Activated B cell treated with CpG ODN at 0.5 μM for 24 hours (primary cell): ENCODE measurements around the gene MYH9. TPM values are rescaled to one million over a fixed set of nuclear protein-coding genes. Genes with fewer than 3 reads are reported as not detected.

Experiments
- ATAC-seq: fragments of 200-7000 bp; cut with Tn5 transposase; one replicate; pipeline ENCODE4 v1.10.0; 2021; ENCODE audit warnings: low read depth, mild to moderate bottlenecking, moderate library complexity
- CTCF ChIA-PET: fragments of 350-600 bp; sonication (Branson Sonifier 250); formaldehyde crosslinking; loops from one replicate; lab custom pipeline; 2021; ENCODE audit warnings: antibody characterized with exemption; lab: Charles Lee
- POLR2A ChIA-PET: fragments of 350-600 bp; sonication (Branson Sonifier 250); formaldehyde crosslinking; loops from one replicate; lab custom pipeline; 2021; ENCODE audit warnings: antibody characterized with exemption; lab: Charles Lee
- DNase-seq: peaks from one replicate; pipeline ENCODE4 v3.0.0; 2022
- H3K27ac Mint-ChIP-seq: one replicate; pipeline ENCODE4 v1.8.0; 2020; ENCODE audit warnings: mixed read lengths
- H3K27me3 Mint-ChIP-seq: one replicate; pipeline ENCODE4 v1.8.0; 2021; ENCODE audit warnings: mixed read lengths
- H3K36me3 Mint-ChIP-seq: one replicate; pipeline ENCODE4 v1.8.0; 2021; ENCODE audit warnings: low read depth, mixed read lengths
- H3K4me1 Mint-ChIP-seq: one replicate; pipeline ENCODE4 v1.8.0; 2021; ENCODE audit warnings: mixed read lengths
- H3K4me3 Mint-ChIP-seq: one replicate; pipeline ENCODE4 v1.8.0; 2020; ENCODE audit warnings: mild to moderate bottlenecking, mixed read lengths
- H3K9me3 Mint-ChIP-seq: one replicate; pipeline ENCODE4 v1.8.0; 2020; ENCODE audit warnings: mixed read lengths
- intact Hi-C: fragments of 100-400 bp; cut with micrococcal nuclease; formaldehyde crosslinking; loops from one replicate; pipeline ENCODE4 v1.15.1; 2024
- total RNA-seq: library from RNA; stranded (reverse); gene quantifications from 2 replicates; pipeline ENCODE4 v1.2.3, GENCODE V29; 2022
- TF ChIP-seq, protein P1 (sequence below): fragments of 200-600 bp; IDR thresholded peaks from one replicate; pipeline ENCODE4 v1.8.0; 2022; ENCODE audit warnings: antibody characterized with exemption, mild to moderate bottlenecking

Gene MYH9
- total RNA-seq, 1 donor from 2014 or later: 714 TPM

DNA sequence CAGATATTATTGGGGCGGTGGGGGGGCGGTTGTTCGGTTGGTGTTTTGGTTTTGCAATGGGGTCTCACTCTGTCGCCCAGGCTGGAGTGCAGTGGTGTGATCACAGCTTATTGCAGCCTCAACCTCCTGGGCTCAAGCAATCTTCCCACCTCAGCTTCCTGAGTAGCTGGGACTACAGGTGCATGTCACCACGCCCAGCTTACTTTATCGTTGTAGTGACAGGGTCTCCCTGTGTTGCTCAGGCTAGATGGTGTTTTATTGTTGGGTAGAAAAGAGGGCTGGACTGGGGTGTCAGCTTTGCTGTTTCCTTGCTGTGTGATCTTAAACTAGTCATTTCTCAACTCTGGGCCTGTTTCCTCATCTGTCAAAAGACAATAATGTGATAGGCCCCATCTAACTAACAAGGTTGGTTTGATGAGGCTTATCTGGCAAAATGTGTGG, 17.5 kb upstream of the MYH9 start:
- intact Hi-C loops: loop anchor here (1.0 kb wide), 3 partner anchors 17 to 65 kb away; no protein-coding TSS in a partner anchor

DNA sequence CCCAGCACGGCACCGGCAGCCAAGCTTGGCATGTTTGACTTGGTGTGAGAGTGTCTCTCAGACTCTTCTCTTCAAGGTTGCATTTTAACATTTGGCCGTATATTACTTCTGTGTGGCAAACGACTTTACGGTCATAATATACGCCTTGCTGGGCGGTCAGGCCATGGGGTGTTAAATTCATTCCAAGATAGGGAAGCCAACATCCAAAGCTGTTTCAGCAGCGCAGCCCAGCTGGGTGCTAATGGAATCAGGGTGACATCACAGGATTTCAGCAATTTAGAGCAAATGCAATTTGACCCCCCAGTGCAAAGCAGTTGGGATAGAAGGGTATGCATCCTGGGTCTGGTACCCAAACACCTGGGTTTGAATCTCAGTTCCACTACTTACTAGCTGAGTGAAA, 16.7 kb upstream of the MYH9 start:
- POLR2A ChIA-PET: interaction anchor here (0.6 to 2.7 kb wide), 7 partner anchors 10 to 68 kb away, joined by 3 to 27 read pairs (median 4); partner anchors contain the start of gene MYH9
- no peaks in the 10 kb centered on the region for H3K9me3 Mint-ChIP-seq
- H3K4me1 Mint-ChIP-seq: peaks cover 59% of the 10 kb centered on the region
- H3K4me3 Mint-ChIP-seq: no peak overlapping the region
- H3K27ac Mint-ChIP-seq: peak overlapping the region; percentile 92
- CTCF ChIA-PET: interaction anchor here (1.4 to 2.9 kb wide), 3 partner anchors 31 to 103 kb away, joined by 3 to 14 read pairs (median 3); no protein-coding TSS in a partner anchor
- no peaks in the 10 kb centered on the region for H3K36me3 Mint-ChIP-seq
- DNase-seq: no peak
- intact Hi-C loops: no loop called here
- no peaks in the 10 kb centered on the region for H3K27me3 Mint-ChIP-seq
- ATAC-seq: no peak
- TF ChIP-seq, protein P1, sequence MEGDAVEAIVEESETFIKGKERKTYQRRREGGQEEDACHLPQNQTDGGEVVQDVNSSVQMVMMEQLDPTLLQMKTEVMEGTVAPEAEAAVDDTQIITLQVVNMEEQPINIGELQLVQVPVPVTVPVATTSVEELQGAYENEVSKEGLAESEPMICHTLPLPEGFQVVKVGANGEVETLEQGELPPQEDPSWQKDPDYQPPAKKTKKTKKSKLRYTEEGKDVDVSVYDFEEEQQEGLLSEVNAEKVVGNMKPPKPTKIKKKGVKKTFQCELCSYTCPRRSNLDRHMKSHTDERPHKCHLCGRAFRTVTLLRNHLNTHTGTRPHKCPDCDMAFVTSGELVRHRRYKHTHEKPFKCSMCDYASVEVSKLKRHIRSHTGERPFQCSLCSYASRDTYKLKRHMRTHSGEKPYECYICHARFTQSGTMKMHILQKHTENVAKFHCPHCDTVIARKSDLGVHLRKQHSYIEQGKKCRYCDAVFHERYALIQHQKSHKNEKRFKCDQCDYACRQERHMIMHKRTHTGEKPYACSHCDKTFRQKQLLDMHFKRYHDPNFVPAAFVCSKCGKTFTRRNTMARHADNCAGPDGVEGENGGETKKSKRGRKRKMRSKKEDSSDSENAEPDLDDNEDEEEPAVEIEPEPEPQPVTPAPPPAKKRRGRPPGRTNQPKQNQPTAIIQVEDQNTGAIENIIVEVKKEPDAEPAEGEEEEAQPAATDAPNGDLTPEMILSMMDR: no peak

More for the DNA sequence above, 17.5 kb upstream of the MYH9 start:
- Mint-ChIP-seq H3K27ac (peak overlapping the region; percentile 92), H3K4me1 (peaks cover 61% of the 10 kb centered on the region), H3K27me3 (no peaks in the 10 kb centered on the region), H3K4me3 (peak overlapping the region; percentile 42), H3K36me3 (no peaks in the 10 kb centered on the region), H3K9me3 (no peaks in the 10 kb centered on the region)
- ChIA-PET CTCF (interaction anchor here (0.8 to 2.9 kb wide), 4 partner anchors 30 to 104 kb away, joined by 3 to 14 read pairs (median 3); no protein-coding TSS in a partner anchor), POLR2A (interaction anchor here (0.5 to 2.7 kb wide), 14 partner anchors 10 to 250 kb away, joined by 3 to 27 read pairs (median 4); partner anchors contain the start of genes MYH9 and TXN2)
- TF ChIP-seq, protein P1: no peak
- DNase-seq (no peak), ATAC-seq (peak; percentile 50)

DNA sequence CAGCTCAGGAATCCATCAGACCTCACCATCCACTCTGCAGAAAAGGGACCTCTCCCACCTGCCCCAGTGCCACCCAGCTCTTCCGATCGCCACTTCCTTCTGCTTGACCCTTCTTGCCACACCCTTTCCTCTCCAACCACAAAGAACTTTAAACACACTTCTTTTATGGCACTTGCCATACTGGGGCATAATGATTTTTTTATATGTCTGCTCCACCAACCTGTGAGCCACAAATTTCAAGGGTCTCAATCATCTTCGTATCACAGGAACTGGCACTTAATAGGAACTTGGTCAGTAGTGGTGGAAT, 11.7 kb upstream of the MYH9 start:
- DNase-seq (no peak), ATAC-seq (peak; percentile 28)
- H3K9me3 Mint-ChIP-seq: no peaks in the 10 kb centered on the region
- H3K4me1 Mint-ChIP-seq: peaks cover 47% of the 10 kb centered on the region
- no peaks in the 10 kb centered on the region for H3K27me3 Mint-ChIP-seq
- H3K4me3 Mint-ChIP-seq: peak overlapping the region; percentile 9
- H3K36me3 Mint-ChIP-seq: no peaks in the 10 kb centered on the region
- CTCF ChIA-PET: no interaction called here
- TF ChIP-seq, protein P1: no peak
- no peak overlapping the region for H3K27ac Mint-ChIP-seq
- POLR2A ChIA-PET: no interaction called here
- intact Hi-C loops: no loop called here

GRCh38 chr22:36398601-36399471, 11.1 kb upstream of the MYH9 start:
- TF ChIP-seq, protein P1: no peak
- Mint-ChIP-seq H3K27me3 (no peaks in the 10 kb centered on the region), H3K4me3 (no peak overlapping the region), H3K36me3 (no peaks in the 10 kb centered on the region), H3K9me3 (no peaks in the 10 kb centered on the region), H3K4me1 (peaks cover 43% of the 10 kb centered on the region), H3K27ac (no peak overlapping the region)
- DNase-seq: no peak
- ChIA-PET CTCF (interaction anchor here (1.2 kb wide), 1 partner anchor 71 kb away, joined by 3 read pairs; no protein-coding TSS in a partner anchor), POLR2A (interaction anchor here (0.9 to 1.8 kb wide), 2 partner anchors 11 to 42 kb away, joined by 3 to 10 read pairs; partner anchors contain the start of gene MYH9)
- intact Hi-C loops: no loop called here
- ATAC-seq: no peak
